Tibial nerve (tissue), 4 donors: ENCODE results near the gene INTS11. TPM values are rescaled to one million over a fixed set of nuclear protein-coding genes. Genes with fewer than 3 reads are reported as not detected.

Source experiments
- DNase-seq, 2 donors: peaks; one replicate each; pipeline ENCODE4 v3.0.0-alpha.2; 2019; ENCODE audit warnings: low spot score in 2 of 2
- H3K27ac ChIP-seq, 4 donors: fragments of 200-600 bp; sonication (generic) in 3 of 4; one replicate each; pipeline ENCODE4 v1.5.1; 2017 to 2019; ENCODE audit warnings: mild to moderate bottlenecking in 1 of 4
- H3K27me3 ChIP-seq, 2 donors: fragments of 200-600 bp; sonication (generic) in 1 of 2; one replicate each; pipeline versions ENCODE4 v1.5.1 to v1.6.0; 2017 to 2019
- H3K36me3 ChIP-seq, 3 donors: fragments of 200-600 bp; sonication (generic); one replicate each; pipeline ENCODE4 v1.5.1; 2018 to 2019
- H3K4me1 ChIP-seq, 4 donors: fragments of 200-600 bp; sonication (generic) in 3 of 4; one replicate each; pipeline ENCODE4 v1.5.1; 2017 to 2019
- H3K4me3 ChIP-seq, 4 donors: fragments of 200-600 bp; sonication (generic) in 3 of 4; one replicate each; pipeline ENCODE4 v1.5.1; 2017 to 2019; ENCODE audit warnings: mild to moderate bottlenecking in 1 of 4, moderate library complexity in 1 of 4
- H3K9me3 ChIP-seq, 4 donors: fragments of 200-600 bp; sonication (generic) in 3 of 4; one replicate each; pipeline ENCODE4 v1.5.1; 2017 to 2019
- EP300 ChIP-seq, 2 donors: sonication (generic); formaldehyde crosslinking; IDR thresholded peaks; one replicate each; pipeline ENCODE4 v1.6.1; 2017; ENCODE audit warnings: antibody characterized with exemption in 2 of 2, mild to moderate bottlenecking in 1 of 2
- POLR2A ChIP-seq, 2 donors: fragments of 450-650 bp; IDR thresholded peaks; one replicate each; pipeline ENCODE4 v1.6.1; 2017; ENCODE audit warnings: antibody characterized with exemption in 2 of 2, mild to moderate bottlenecking in 2 of 2, moderate library complexity in 2 of 2
- WGBS, 2 donors: methylation state at CpG; one replicate each; pipeline ENCODE4 v1.1.5; 2018; 5-methylcytosine and 5-hydroxymethylcytosine counted together
- total RNA-seq, 4 donors: library from RNA; depleted of rRNA; stranded (reverse); fragments of >200 nt; gene quantifications; one replicate each; pipeline ENCODE4 v1.1.0, GENCODE V29; 2016
- TF ChIP-seq, protein P1 (sequence below), 5 experiments: fragments of 200-600 bp in 3 of 5; fragments of 450-650 bp in 2 of 5; sonication (generic) in 3 of 5; IDR thresholded peaks; one replicate each; pipeline ENCODE4 v1.5.1; 2016 to 2019; ENCODE audit warnings: antibody characterized with exemption in 5 of 5, mild to moderate bottlenecking in 3 of 5, moderate library complexity in 2 of 5

INTS11 gene
- total RNA-seq, 4 donors from 2014 or later = 118 to 241 (median 157) TPM

DNA sequence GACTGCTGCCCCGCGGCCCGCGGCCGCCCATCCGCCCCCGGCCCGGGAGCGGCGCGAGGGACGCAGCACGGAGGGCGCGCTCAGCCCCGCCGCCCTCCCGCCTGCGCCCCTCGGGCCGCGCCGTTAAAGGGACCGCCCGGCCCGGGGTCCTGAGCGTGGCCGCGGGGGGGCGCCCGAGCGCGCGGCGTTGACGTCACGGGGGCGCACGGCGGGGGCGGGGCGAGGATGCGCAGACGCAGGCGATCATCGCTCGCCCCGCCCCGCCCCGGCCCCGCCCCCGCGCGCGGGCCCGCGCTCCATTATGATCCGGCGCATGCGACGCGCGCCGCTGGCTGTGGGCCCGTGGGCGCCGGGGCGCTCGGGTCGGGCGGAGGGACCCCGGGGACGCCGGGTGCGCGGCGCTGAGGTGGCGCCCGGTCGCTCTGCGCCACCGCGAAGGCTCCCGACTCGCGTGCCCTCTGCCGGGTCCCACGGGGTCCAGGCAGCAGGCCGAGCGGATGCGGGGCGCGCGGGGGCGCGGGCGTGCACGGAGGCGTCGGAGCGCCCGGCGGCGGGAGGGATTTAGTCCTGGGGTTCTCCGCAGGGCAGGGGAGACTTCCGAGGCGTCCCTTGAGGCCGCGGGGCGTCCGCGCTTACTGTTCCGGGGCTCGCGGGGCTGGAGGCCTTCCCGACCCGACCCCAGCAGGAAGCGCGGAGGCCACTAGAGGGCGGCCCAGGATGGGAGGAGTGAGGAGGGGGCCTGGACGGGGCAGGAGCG lies 25.0 kb upstream of the INTS11 start, which contains the start of gene DVL1:
TSS of gene DVL1 (minus strand) at position 163 of the 757 bp plus-strand sequence. CDS start 353 bp downstream, outside the sequence.
- DNase-seq = peak in 1 of 2 donors; percentile 43
- Histone ChIP-seq H3K4me1 (peaks cover 0 to 73% (median 66%) of the 10 kb centered on the region in 4 donors), H3K27ac (peak within 1 kb of the TSS; percentile 85 to 96 (median 90)), H3K4me3 (peak within 1 kb of the TSS; percentile 73 to 88 (median 83)), H3K9me3 (no peaks in the 10 kb centered on the region), H3K27me3 (no peaks in the 10 kb centered on the region), H3K36me3 (peaks cover 0 to 19% (median 0%) of the 10 kb centered on the region in 3 donors)
- no peak for TF ChIP-seq EP300 (IDR thresholded peaks at IDR 0.05)
- peak; percentile 6 to 63 for TF ChIP-seq POLR2A (IDR thresholded peaks at IDR 0.05)
- TF ChIP-seq, protein P1, sequence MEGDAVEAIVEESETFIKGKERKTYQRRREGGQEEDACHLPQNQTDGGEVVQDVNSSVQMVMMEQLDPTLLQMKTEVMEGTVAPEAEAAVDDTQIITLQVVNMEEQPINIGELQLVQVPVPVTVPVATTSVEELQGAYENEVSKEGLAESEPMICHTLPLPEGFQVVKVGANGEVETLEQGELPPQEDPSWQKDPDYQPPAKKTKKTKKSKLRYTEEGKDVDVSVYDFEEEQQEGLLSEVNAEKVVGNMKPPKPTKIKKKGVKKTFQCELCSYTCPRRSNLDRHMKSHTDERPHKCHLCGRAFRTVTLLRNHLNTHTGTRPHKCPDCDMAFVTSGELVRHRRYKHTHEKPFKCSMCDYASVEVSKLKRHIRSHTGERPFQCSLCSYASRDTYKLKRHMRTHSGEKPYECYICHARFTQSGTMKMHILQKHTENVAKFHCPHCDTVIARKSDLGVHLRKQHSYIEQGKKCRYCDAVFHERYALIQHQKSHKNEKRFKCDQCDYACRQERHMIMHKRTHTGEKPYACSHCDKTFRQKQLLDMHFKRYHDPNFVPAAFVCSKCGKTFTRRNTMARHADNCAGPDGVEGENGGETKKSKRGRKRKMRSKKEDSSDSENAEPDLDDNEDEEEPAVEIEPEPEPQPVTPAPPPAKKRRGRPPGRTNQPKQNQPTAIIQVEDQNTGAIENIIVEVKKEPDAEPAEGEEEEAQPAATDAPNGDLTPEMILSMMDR (IDR thresholded peaks at IDR 0.05) = peak; percentile 44 to 84 (median 54)
- WGBS, 2 donors = 0% methylated on average over 40 of the region's 122 CpGs; no CpG with 5 or more reads in 1 of the 2 donors

DNA sequence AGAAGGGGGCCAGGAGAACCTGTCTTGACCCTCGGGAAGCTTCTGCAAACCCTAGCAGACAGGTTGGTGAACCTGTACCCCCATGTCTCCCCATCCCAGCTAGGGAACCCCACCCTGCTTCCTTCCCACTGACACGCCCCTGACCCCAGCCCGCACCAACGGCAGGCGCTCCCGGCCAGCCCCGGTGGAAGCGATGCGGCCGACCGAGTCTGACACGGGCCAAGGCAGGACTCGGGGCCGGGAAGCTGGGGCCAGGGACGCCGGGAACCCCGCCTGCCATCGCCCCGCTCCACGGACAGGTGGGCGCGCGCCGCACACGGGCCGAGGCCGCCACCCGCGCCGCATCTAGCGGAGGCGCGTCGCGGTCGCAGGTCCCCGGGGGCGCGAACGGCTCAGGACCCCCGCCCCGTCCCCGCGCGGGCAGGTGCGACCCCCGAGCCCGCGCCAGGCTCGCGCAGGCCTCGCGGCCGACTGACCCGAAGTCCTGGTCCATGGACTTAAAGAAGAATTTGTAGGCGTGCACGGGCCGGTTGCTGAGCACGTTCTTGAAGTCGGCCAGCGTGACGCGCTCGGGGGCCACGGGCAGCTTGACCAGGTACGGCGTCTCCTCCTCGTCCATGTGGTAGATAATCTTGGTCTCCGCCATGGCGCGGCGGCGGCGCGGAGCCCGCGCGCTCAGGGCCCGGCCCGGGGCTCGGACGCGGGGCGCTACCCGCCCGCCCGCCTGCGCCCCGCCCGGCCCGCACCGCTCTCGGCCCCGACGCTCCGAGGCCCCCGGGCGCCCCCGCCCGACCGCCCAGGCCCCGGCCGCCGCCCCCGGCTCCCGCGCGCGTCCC lies 24.2 kb upstream of the INTS11 start:
- DNase-seq = no peak
- Histone ChIP-seq H3K9me3 (no peaks in the 10 kb centered on the region), H3K36me3 (peaks cover 0 to 11% (median 0%) of the 10 kb centered on the region in 3 donors), H3K4me3 (peak overlapping the region; percentile 69 to 86 (median 76)), H3K27me3 (no peaks in the 10 kb centered on the region), H3K4me1 (peaks cover 0 to 73% (median 65%) of the 10 kb centered on the region in 4 donors), H3K27ac (peak overlapping the region; percentile 79 to 91 (median 82))
- WGBS, 2 donors = 0% methylated on average over 1 to 8 of the region's 109 CpGs
- no peak for TF ChIP-seq EP300 (IDR thresholded peaks at IDR 0.05)
- no peak for TF ChIP-seq POLR2A (IDR thresholded peaks at IDR 0.05)
- TF ChIP-seq, protein P1 (IDR thresholded peaks at IDR 0.05) = no peak

GRCh38 chr1:1347663-1348419 lies 23.4 kb upstream of the INTS11 start:
- H3K27ac ChIP-seq = peak overlapping the region; percentile 79 to 91 (median 82)
- H3K4me3 ChIP-seq = peak overlapping the region; percentile 69 to 86 (median 76)
- no peaks in the 10 kb centered on the region for H3K27me3 ChIP-seq
- 17 to 21% methylated on average over 18 to 26 of the region's 26 CpGs for WGBS, 2 donors
- peaks cover 0 to 73% (median 58%) of the 10 kb centered on the region in 4 donors for H3K4me1 ChIP-seq
- H3K9me3 ChIP-seq = no peaks in the 10 kb centered on the region
- H3K36me3 ChIP-seq = peaks cover 0 to 3% (median 0%) of the 10 kb centered on the region in 3 donors
- no peak for DNase-seq
- TF ChIP-seq POLR2A (IDR thresholded peaks at IDR 0.05) (peak in 1 of 2 donors; percentile 16), EP300 (IDR thresholded peaks at IDR 0.05) (no peak)
- TF ChIP-seq, protein P1 (IDR thresholded peaks at IDR 0.05) = no peak

GRCh38 chr1:1347026-1347595 lies 22.7 kb upstream of the INTS11 start:
- Histone ChIP-seq H3K9me3 (no peaks in the 10 kb centered on the region), H3K36me3 (peaks cover 0 to 2% (median 0%) of the 10 kb centered on the region in 3 donors), H3K27ac (peak overlapping the region; percentile 20 to 91 (median 82)), H3K4me3 (peak overlapping the region; percentile 69 to 86 (median 76)), H3K4me1 (peaks cover 0 to 73% (median 52%) of the 10 kb centered on the region in 4 donors), H3K27me3 (no peaks in the 10 kb centered on the region)
- TF ChIP-seq, protein P1 (IDR thresholded peaks at IDR 0.05) = no peak
- no peak for TF ChIP-seq POLR2A (IDR thresholded peaks at IDR 0.05)
- no peak for TF ChIP-seq EP300 (IDR thresholded peaks at IDR 0.05)
- WGBS, 2 donors = 59 to 67% methylated on average over 6 to 10 of the region's 10 CpGs
- no peak for DNase-seq
